ENCODE results near the gene GGACT. TPM values are rescaled to one million over a fixed set of nuclear protein-coding genes. Genes with fewer than 3 reads are reported as not detected.

The GGACT gene
- total and polyA plus RNA-seq, 2 experiments from 2014 or later: 0.24 to 1.0 TPM

DNA sequence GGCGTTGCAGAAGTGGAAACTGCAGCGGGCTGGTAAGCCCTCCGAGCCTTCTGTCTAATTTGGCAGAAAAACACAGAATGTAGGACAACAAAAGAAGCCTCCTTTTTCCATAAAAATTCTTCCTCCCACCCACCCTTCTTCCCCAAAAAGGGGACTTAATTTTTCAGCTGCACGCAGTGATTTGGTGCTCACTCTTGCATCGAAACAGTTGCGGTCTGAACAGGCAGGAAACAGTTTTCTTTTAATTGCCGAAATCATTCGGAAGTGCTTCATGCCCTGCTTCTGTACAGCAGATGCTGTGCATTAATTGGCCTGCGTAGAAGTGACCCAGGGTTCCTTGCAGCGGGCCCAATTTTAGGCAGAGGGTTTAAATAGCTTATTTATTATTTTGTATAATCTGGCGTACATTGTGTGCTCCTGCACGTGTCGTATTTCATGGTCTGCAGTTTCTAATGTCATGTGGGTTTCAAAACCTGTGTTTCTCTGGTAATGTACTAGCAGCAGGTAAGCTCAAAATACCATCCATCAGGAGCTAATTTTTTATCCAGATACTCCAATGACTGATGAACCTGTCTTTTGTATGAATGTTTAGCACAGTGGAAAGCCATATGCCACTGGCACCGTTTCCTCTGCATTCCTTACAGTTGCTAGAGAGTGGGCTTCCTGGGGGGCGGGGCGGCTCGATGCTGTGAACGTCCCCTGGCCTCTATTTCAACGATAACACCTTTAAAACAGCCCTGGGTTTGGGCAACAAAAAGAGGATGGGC, 66.6 kb downstream of the GGACT start (continued):
- TF ChIP-seq, protein P1, sequence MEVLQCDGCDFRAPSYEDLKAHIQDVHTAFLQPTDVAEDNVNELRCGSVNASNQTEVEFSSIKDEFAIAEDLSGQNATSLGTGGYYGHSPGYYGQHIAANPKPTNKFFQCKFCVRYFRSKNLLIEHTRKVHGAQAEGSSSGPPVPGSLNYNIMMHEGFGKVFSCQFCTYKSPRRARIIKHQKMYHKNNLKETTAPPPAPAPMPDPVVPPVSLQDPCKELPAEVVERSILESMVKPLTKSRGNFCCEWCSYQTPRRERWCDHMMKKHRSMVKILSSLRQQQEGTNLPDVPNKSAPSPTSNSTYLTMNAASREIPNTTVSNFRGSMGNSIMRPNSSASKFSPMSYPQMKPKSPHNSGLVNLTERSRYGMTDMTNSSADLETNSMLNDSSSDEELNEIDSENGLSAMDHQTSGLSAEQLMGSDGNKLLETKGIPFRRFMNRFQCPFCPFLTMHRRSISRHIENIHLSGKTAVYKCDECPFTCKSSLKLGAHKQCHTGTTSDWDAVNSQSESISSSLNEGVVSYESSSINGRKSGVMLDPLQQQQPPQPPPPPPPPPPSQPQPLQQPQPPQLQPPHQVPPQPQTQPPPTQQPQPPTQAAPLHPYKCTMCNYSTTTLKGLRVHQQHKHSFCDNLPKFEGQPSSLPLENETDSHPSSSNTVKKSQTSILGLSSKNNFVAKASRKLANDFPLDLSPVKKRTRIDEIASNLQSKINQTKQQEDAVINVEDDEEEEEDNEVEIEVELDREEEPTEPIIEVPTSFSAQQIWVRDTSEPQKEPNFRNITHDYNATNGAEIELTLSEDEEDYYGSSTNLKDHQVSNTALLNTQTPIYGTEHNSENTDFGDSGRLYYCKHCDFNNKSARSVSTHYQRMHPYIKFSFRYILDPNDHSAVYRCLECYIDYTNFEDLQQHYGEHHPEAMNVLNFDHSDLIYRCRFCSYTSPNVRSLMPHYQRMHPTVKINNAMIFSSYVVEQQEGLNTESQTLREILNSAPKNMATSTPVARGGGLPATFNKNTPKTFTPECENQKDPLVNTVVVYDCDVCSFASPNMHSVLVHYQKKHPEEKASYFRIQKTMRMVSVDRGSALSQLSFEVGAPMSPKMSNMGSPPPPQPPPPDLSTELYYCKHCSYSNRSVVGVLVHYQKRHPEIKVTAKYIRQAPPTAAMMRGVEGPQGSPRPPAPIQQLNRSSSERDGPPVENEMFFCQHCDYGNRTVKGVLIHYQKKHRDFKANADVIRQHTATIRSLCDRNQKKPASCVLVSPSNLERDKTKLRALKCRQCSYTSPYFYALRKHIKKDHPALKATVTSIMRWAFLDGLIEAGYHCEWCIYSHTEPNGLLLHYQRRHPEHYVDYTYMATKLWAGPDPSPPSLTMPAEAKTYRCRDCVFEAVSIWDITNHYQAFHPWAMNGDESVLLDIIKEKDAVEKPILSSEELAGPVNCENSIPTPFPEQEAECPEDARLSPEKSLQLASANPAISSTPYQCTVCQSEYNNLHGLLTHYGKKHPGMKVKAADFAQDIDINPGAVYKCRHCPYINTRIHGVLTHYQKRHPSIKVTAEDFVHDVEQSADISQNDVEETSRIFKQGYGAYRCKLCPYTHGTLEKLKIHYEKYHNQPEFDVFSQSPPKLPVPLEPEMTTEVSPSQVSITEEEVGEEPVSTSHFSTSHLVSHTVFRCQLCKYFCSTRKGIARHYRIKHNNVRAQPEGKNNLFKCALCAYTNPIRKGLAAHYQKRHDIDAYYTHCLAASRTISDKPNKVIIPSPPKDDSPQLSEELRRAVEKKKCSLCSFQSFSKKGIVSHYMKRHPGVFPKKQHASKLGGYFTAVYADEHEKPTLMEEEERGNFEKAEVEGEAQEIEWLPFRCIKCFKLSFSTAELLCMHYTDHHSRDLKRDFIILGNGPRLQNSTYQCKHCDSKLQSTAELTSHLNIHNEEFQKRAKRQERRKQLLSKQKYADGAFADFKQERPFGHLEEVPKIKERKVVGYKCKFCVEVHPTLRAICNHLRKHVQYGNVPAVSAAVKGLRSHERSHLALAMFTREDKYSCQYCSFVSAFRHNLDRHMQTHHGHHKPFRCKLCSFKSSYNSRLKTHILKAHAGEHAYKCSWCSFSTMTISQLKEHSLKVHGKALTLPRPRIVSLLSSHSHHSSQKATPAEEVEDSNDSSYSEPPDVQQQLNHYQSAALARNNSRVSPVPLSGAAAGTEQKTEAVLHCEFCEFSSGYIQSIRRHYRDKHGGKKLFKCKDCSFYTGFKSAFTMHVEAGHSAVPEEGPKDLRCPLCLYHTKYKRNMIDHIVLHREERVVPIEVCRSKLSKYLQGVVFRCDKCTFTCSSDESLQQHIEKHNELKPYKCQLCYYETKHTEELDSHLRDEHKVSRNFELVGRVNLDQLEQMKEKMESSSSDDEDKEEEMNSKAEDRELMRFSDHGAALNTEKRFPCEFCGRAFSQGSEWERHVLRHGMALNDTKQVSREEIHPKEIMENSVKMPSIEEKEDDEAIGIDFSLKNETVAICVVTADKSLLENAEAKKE (CRISPR knock-in tag; IDR thresholded peaks at IDR 0.05): no peak
- TF ChIP-seq, protein P2, sequence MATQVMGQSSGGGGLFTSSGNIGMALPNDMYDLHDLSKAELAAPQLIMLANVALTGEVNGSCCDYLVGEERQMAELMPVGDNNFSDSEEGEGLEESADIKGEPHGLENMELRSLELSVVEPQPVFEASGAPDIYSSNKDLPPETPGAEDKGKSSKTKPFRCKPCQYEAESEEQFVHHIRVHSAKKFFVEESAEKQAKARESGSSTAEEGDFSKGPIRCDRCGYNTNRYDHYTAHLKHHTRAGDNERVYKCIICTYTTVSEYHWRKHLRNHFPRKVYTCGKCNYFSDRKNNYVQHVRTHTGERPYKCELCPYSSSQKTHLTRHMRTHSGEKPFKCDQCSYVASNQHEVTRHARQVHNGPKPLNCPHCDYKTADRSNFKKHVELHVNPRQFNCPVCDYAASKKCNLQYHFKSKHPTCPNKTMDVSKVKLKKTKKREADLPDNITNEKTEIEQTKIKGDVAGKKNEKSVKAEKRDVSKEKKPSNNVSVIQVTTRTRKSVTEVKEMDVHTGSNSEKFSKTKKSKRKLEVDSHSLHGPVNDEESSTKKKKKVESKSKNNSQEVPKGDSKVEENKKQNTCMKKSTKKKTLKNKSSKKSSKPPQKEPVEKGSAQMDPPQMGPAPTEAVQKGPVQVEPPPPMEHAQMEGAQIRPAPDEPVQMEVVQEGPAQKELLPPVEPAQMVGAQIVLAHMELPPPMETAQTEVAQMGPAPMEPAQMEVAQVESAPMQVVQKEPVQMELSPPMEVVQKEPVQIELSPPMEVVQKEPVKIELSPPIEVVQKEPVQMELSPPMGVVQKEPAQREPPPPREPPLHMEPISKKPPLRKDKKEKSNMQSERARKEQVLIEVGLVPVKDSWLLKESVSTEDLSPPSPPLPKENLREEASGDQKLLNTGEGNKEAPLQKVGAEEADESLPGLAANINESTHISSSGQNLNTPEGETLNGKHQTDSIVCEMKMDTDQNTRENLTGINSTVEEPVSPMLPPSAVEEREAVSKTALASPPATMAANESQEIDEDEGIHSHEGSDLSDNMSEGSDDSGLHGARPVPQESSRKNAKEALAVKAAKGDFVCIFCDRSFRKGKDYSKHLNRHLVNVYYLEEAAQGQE (IDR thresholded peaks at IDR 0.05; ENCODE audit: unreplicated experiment): no peak

Measured in GM23338 (cell line).